ENCODE data around the gene CUX1. TPM values are rescaled to one million over a fixed set of nuclear protein-coding genes. Genes with fewer than 3 reads are reported as not detected.

The CUX1 gene
- total RNA-seq, 1 experiment from 2014 or later = 53.5 TPM

DNA sequence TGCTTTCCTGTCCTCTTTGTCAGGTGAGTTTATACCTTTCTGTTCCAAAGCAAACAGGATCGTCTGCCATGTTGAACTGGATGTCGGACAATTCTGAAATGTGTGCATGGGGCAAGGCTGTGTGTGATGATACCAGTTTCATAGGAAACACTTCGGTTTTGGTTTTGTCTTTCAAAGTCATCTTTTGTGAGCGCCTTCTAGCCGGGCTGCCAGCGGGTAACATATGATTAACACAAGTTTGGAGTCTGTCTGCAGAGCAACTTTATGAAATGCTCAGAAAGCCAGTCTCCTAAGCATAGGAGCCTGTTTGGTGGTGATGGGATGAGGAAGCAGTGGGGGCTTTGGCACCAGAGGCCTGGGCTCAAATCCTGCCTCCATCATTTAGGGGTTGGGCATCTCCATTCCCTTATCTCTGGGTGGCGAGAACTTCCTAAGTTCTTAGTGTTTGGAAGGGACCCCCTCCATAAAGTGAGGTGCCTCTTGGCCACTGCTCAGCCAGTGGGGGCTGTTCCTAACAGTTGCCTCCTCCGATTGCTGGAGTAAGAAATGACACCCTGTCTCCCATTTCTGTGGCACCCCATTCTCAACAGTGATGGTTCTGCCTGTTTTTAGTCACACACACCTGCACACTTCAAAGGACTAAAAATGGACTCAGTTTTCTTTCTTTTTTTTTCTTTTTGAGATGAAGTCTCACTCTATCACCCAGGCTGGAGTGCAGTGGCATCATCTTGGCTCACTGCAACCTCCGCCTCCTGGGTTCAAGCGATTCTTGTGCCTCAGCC lies 36.8 kb downstream of the CUX1 start:
- Histone ChIP-seq H3T11ph (ENCODE audit: low read length) (no peak overlapping the region), H3K27ac (ENCODE audit: insufficient read length, low read depth, low read length) (no peak overlapping the region), H2BK20ac (ENCODE audit: low read depth, low read length, poor library complexity, severe bottlenecking) (no peak overlapping the region), H4K5ac (ENCODE audit: insufficient read length, low read depth, low read length) (no peak overlapping the region), H3K18ac (ENCODE audit: insufficient read length, low read depth, low read length) (no peak overlapping the region), H4K8ac (replicated peaks; ENCODE audit: insufficient read length, low read depth, low read length) (no peak overlapping the region), H3K23ac (ENCODE audit: insufficient read length, low read depth, low read length) (no peak overlapping the region), H2BK15ac (ENCODE audit: low read depth, low read length) (no peak overlapping the region), H3K9me3 (ENCODE audit: control insufficient read depth, low read depth, low read length) (no peaks in the 10 kb centered on the region), H3K4ac (ENCODE audit: low read depth, low read length) (no peak overlapping the region), H3K14ac (ENCODE audit: insufficient read depth, low read length) (no peak overlapping the region; the same call in 1 of the 2 replicates), H4K20me1 (ENCODE audit: control insufficient read depth, insufficient read depth, insufficient read length) (no peaks in the 10 kb centered on the region), H3K4me1 (ENCODE audit: insufficient read depth, low read length) (peaks cover 3% of the 10 kb centered on the region; the same call in 1 of the 2 replicates), H3K79me2 (ENCODE audit: insufficient read depth, low read length) (peaks cover 56% of the 10 kb centered on the region; the same call in 1 of the 2 replicates), H2BK120ac (ENCODE audit: low read depth, low read length, poor library complexity, severe bottlenecking) (no peak overlapping the region), H4K91ac (ENCODE audit: insufficient read length, low read depth, low read length) (no peak overlapping the region), H3K23me2 (ENCODE audit: insufficient read length, low read depth, low read length, poor library complexity, severe bottlenecking) (no peaks in the 10 kb centered on the region), H2AK5ac (ENCODE audit: insufficient read length, low read length) (no peak overlapping the region), H2BK12ac (ENCODE audit: insufficient read length, low read depth, low read length) (no peak overlapping the region), H3K79me1 (ENCODE audit: insufficient read depth, low read depth, low read length, poor library complexity, severe bottlenecking) (peaks cover 19% of the 10 kb centered on the region), H2AFZ (ENCODE audit: low read length) (no peak overlapping the region), H3K56ac (ENCODE audit: insufficient read length, low read depth, low read length) (no peak overlapping the region), H3K27me3 (ENCODE audit: insufficient read depth, low read length) (no peaks in the 10 kb centered on the region), H3K9ac (ENCODE audit: extremely low read depth, insufficient read length, low read length) (no peak overlapping the region), H3K4me2 (ENCODE audit: insufficient read depth, insufficient read length, low read length) (no peak overlapping the region), H2BK5ac (ENCODE audit: insufficient read length, low read length) (no peak overlapping the region)
- H3K4me3 Mint-ChIP-seq = no peak overlapping the region
- peaks cover 1% of the 10 kb centered on the region in 2 experiments; a peak in 3 of 5 replicates for H3K9me3 Mint-ChIP-seq
- peak overlapping the region in 2 of 3 experiments; percentile 54 to 57; a peak in 3 of 7 replicates for H3K27ac Mint-ChIP-seq
- no peak for DNase-seq
- TF ChIP-seq, protein P1, sequence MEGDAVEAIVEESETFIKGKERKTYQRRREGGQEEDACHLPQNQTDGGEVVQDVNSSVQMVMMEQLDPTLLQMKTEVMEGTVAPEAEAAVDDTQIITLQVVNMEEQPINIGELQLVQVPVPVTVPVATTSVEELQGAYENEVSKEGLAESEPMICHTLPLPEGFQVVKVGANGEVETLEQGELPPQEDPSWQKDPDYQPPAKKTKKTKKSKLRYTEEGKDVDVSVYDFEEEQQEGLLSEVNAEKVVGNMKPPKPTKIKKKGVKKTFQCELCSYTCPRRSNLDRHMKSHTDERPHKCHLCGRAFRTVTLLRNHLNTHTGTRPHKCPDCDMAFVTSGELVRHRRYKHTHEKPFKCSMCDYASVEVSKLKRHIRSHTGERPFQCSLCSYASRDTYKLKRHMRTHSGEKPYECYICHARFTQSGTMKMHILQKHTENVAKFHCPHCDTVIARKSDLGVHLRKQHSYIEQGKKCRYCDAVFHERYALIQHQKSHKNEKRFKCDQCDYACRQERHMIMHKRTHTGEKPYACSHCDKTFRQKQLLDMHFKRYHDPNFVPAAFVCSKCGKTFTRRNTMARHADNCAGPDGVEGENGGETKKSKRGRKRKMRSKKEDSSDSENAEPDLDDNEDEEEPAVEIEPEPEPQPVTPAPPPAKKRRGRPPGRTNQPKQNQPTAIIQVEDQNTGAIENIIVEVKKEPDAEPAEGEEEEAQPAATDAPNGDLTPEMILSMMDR (conservative IDR thresholded peaks at IDR 0.05) = no peak
- peaks cover 35 to 45% of the 10 kb centered on the region in 2 experiments for H3K4me1 Mint-ChIP-seq
- peaks cover 1 to 8% (median 2%) of the 10 kb centered on the region in 3 experiments for H3K36me3 Mint-ChIP-seq (ENCODE audit: insufficient read depth in 1 of 3, low read depth in 3 of 3)
- no peaks in the 10 kb centered on the region for H3K27me3 Mint-ChIP-seq (ENCODE audit: low read depth)
- WGBS (ENCODE audit: extremely low coverage, insufficient read length, low lambda C conversion rate) = no CpG with 5 or more reads among the region's 10 CpGs

All from H9 (cell line).